Neutrophil (primary cell): ENCODE results near the gene GALNT12.

Experiments used
- H3K27ac ChIP-seq: fragments of 200-600 bp; sonication (generic); 2 replicates; pipeline ENCODE4 v1.5.1; 2016; ENCODE audit warnings: mild to moderate bottlenecking, moderate library complexity
- H3K27me3 ChIP-seq: fragments of 200-600 bp; sonication (generic); 2 replicates; pipeline ENCODE4 v1.6.0; 2016; ENCODE audit warnings: mild to moderate bottlenecking
- H3K36me3 ChIP-seq: fragments of 200-600 bp; sonication (generic); 2 replicates; pipeline ENCODE4 v1.5.1; 2017
- H3K4me1 ChIP-seq, 2 experiments: fragments of 200-600 bp in 1 of 2; sonication (generic) in 1 of 2; 1 replicate in 1 of 2; 2 replicates in 1 of 2; pipeline versions ENCODE4 v1.5.1 to v1.6.1; 2013 to 2016; ENCODE audit warnings: low read depth in 1 of 2, low read length in 1 of 2, mild to moderate bottlenecking in 1 of 2, moderate library complexity in 1 of 2; ENCODE audit not compliant: control insufficient read depth in 1 of 2, insufficient read depth in 1 of 2
- H3K4me3 ChIP-seq, 2 experiments: fragments of 200-600 bp in 1 of 2; sonication (generic) in 1 of 2; 1 replicate in 1 of 2; 2 replicates in 1 of 2; pipeline ENCODE4 v1.5.1; 2013 to 2016; ENCODE audit warnings: low read depth in 1 of 2, low read length in 1 of 2, mild to moderate bottlenecking in 1 of 2, moderate library complexity in 1 of 2
- H3K9me3 ChIP-seq: fragments of 200-600 bp; sonication (generic); 2 replicates; pipeline ENCODE4 v1.5.1; 2016
- TF ChIP-seq, protein P1 (sequence below): fragments of 200-600 bp; sonication (generic); IDR thresholded peaks from 2 replicates; pipeline ENCODE4 v1.5.1; 2016; ENCODE audit warnings: antibody characterized with exemption

GALNT12 gene

DNA sequence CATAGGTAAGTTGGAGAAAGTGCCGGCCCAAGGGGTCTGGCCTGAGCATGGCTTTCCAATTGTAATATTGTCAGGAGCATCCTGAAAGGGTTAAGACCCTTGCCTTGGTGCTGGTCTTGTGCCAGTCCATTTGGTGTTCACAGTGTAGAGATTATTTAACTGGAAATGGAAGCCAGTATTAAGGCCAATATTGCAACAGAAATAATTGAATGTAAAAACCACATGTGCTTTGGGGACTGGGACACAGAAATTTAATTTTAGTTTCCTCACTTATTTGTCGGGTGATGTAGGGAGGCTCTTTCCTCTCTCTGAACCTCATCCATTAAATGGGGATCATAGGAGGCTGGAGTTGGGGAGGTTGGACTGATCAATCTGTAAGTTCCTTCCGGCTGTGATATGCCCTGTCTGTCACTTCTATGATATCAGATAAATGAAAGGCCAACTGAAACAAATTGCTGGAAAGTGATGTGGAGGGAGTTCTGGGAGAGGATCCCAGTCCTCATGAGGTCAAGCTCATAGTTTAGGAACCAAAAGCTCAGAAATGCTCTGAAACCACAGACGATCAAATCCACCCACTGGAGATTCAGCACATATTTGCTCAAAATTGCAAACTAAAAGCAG, 81.4 kb downstream of the GALNT12 start:
- TF ChIP-seq, protein P1, sequence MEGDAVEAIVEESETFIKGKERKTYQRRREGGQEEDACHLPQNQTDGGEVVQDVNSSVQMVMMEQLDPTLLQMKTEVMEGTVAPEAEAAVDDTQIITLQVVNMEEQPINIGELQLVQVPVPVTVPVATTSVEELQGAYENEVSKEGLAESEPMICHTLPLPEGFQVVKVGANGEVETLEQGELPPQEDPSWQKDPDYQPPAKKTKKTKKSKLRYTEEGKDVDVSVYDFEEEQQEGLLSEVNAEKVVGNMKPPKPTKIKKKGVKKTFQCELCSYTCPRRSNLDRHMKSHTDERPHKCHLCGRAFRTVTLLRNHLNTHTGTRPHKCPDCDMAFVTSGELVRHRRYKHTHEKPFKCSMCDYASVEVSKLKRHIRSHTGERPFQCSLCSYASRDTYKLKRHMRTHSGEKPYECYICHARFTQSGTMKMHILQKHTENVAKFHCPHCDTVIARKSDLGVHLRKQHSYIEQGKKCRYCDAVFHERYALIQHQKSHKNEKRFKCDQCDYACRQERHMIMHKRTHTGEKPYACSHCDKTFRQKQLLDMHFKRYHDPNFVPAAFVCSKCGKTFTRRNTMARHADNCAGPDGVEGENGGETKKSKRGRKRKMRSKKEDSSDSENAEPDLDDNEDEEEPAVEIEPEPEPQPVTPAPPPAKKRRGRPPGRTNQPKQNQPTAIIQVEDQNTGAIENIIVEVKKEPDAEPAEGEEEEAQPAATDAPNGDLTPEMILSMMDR, result no peak
- Histone ChIP-seq H3K27me3 (peaks cover 71% of the 10 kb centered on the region), H3K4me3 (no peak overlapping the region), H3K27ac (no peak overlapping the region), H3K9me3 (no peaks in the 10 kb centered on the region), H3K36me3 (no peaks in the 10 kb centered on the region), H3K4me1 (no peaks in the 10 kb centered on the region)

DNA sequence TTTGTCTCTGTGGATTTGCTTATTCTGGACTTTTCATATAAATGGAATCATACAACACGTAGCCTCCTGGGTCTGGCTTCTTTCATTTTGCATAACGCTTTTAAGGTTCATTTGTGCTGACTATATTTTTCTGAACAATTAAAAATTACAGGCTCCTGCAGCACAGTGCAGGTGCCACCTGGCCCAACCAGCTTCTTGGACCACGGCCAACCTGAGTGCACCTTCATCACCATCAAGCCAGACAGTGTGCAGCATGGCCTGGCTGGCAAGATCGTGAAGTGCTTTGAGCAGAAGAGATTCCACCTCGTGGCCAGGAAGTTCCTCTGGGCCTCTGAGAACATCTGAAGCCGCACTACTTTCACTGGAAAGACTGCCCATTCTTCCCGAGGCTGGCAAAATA, 82.8 kb downstream of the GALNT12 start:
- H3K27me3 ChIP-seq, result peaks cover 72% of the 10 kb centered on the region
- TF ChIP-seq, protein P1, result no peak
- no peaks in the 10 kb centered on the region for H3K9me3 ChIP-seq
- H3K27ac ChIP-seq, result no peak overlapping the region
- peaks cover 6 to 9% of the 10 kb centered on the region in 2 experiments for H3K4me1 ChIP-seq
- H3K36me3 ChIP-seq, result no peaks in the 10 kb centered on the region
- H3K4me3 ChIP-seq, result no peak overlapping the region

GRCh38 chr9:98892288-98892687, 84.8 kb downstream of the GALNT12 start:
- Histone ChIP-seq H3K9me3 (no peaks in the 10 kb centered on the region), H3K4me1 (peaks cover 17 to 18% of the 10 kb centered on the region in 2 experiments), H3K27ac (no peak overlapping the region), H3K4me3 (no peak overlapping the region), H3K27me3 (peaks cover 55% of the 10 kb centered on the region), H3K36me3 (no peaks in the 10 kb centered on the region)
- TF ChIP-seq, protein P1, result no peak

DNA sequence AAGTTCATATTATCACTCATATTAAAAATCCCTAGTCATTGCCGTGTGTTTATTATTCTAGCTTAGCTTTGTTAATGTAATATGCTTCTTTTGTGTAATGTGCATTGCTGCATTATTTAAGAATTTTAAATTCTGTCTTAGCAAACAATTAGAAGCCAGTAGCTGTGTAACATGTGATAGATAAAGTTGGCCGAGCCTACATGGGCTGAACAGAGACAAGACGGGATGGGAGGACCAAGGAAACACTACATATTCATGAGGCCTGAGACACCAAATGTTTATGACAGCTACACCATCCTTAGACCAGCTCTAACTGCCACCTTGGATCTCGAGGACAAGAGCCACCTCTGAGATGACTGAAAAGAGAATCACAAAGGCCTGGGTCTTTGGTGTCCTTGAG, 85.2 kb downstream of the GALNT12 start:
- H3K4me1 ChIP-seq, result peaks cover 17 to 18% of the 10 kb centered on the region in 2 experiments
- peaks cover 55% of the 10 kb centered on the region for H3K27me3 ChIP-seq
- no peaks in the 10 kb centered on the region for H3K36me3 ChIP-seq
- no peak overlapping the region for H3K4me3 ChIP-seq
- H3K9me3 ChIP-seq, result no peaks in the 10 kb centered on the region
- TF ChIP-seq, protein P1, result no peak
- no peak overlapping the region for H3K27ac ChIP-seq

GRCh38 chr9:98894171-98894570, 86.7 kb downstream of the GALNT12 start:
- H3K27ac ChIP-seq, result no peak overlapping the region
- H3K9me3 ChIP-seq, result no peaks in the 10 kb centered on the region
- no peaks in the 10 kb centered on the region for H3K36me3 ChIP-seq
- peaks cover 17 to 18% of the 10 kb centered on the region in 2 experiments for H3K4me1 ChIP-seq
- H3K4me3 ChIP-seq, result no peak overlapping the region
- TF ChIP-seq, protein P1, result no peak
- H3K27me3 ChIP-seq, result peaks cover 55% of the 10 kb centered on the region
